ENCODE measurements around the gene AQR.

DNA sequence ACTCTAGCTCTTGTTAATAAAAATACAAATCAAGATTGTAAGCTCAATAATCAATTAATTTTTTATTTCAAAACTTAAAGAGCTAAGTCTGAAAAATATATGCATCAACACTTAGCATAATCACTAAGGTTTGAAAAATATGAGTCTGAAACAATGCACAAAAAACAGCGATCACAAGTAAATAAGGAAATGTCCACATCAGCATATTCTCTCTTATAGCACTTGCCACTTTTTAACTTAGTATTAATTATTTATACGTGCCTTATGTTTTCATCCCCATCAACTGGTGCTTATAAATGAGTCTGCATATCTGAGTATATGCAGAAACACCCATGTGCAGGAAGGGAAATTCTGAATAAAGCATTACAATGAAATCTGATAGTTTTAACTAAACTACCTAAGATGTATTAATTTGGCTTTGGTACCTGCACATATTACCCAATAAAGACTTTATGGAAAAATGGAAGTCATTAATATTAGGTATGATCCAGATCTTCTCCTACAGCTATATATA lies 28.3 kb downstream of the AQR start:
- TF ChIP-seq, protein P1, sequence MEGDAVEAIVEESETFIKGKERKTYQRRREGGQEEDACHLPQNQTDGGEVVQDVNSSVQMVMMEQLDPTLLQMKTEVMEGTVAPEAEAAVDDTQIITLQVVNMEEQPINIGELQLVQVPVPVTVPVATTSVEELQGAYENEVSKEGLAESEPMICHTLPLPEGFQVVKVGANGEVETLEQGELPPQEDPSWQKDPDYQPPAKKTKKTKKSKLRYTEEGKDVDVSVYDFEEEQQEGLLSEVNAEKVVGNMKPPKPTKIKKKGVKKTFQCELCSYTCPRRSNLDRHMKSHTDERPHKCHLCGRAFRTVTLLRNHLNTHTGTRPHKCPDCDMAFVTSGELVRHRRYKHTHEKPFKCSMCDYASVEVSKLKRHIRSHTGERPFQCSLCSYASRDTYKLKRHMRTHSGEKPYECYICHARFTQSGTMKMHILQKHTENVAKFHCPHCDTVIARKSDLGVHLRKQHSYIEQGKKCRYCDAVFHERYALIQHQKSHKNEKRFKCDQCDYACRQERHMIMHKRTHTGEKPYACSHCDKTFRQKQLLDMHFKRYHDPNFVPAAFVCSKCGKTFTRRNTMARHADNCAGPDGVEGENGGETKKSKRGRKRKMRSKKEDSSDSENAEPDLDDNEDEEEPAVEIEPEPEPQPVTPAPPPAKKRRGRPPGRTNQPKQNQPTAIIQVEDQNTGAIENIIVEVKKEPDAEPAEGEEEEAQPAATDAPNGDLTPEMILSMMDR (IDR thresholded peaks at IDR 0.05 in 2 of 3, conservative IDR thresholded peaks at IDR 0.05 in 1 of 3; ENCODE audit: borderline replicate concordance in 1 of 3, insufficient read depth in 1 of 3, low read depth in 2 of 3, low read length in 2 of 3) = no peak
- TF ChIP-seq POLR2AphosphoS5 (IDR thresholded peaks at IDR 0.05; ENCODE audit: low read depth, low read length) (no peak), YY1 (IDR thresholded peaks at IDR 0.05; ENCODE audit: extremely low read depth, insufficient replicate concordance, low read depth, low read length) (no peak), CEBPB (IDR thresholded peaks at IDR 0.05; ENCODE audit: low read depth) (no peak), EGR1 (IDR thresholded peaks at IDR 0.05; ENCODE audit: low read depth) (no peak), EZH2 (IDR thresholded peaks at IDR 0.05) (no peak), RAD21 (IDR thresholded peaks at IDR 0.05; ENCODE audit: low read depth) (no peak), SIN3A (IDR thresholded peaks at IDR 0.05; ENCODE audit: low read depth) (no peak)
- TF ChIP-seq, protein P2, sequence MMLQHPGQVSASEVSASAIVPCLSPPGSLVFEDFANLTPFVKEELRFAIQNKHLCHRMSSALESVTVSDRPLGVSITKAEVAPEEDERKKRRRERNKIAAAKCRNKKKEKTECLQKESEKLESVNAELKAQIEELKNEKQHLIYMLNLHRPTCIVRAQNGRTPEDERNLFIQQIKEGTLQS (IDR thresholded peaks at IDR 0.05) = no peak
- TF ChIP-seq, protein P3, sequence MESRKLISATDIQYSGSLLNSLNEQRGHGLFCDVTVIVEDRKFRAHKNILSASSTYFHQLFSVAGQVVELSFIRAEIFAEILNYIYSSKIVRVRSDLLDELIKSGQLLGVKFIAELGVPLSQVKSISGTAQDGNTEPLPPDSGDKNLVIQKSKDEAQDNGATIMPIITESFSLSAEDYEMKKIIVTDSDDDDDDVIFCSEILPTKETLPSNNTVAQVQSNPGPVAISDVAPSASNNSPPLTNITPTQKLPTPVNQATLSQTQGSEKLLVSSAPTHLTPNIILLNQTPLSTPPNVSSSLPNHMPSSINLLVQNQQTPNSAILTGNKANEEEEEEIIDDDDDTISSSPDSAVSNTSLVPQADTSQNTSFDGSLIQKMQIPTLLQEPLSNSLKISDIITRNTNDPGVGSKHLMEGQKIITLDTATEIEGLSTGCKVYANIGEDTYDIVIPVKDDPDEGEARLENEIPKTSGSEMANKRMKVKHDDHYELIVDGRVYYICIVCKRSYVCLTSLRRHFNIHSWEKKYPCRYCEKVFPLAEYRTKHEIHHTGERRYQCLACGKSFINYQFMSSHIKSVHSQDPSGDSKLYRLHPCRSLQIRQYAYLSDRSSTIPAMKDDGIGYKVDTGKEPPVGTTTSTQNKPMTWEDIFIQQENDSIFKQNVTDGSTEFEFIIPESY (IDR thresholded peaks at IDR 0.05; ENCODE audit: extremely low read depth, insufficient replicate concordance, low read length) = no peak
- TF ChIP-seq, protein P4, sequence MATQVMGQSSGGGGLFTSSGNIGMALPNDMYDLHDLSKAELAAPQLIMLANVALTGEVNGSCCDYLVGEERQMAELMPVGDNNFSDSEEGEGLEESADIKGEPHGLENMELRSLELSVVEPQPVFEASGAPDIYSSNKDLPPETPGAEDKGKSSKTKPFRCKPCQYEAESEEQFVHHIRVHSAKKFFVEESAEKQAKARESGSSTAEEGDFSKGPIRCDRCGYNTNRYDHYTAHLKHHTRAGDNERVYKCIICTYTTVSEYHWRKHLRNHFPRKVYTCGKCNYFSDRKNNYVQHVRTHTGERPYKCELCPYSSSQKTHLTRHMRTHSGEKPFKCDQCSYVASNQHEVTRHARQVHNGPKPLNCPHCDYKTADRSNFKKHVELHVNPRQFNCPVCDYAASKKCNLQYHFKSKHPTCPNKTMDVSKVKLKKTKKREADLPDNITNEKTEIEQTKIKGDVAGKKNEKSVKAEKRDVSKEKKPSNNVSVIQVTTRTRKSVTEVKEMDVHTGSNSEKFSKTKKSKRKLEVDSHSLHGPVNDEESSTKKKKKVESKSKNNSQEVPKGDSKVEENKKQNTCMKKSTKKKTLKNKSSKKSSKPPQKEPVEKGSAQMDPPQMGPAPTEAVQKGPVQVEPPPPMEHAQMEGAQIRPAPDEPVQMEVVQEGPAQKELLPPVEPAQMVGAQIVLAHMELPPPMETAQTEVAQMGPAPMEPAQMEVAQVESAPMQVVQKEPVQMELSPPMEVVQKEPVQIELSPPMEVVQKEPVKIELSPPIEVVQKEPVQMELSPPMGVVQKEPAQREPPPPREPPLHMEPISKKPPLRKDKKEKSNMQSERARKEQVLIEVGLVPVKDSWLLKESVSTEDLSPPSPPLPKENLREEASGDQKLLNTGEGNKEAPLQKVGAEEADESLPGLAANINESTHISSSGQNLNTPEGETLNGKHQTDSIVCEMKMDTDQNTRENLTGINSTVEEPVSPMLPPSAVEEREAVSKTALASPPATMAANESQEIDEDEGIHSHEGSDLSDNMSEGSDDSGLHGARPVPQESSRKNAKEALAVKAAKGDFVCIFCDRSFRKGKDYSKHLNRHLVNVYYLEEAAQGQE (IDR thresholded peaks at IDR 0.05; ENCODE audit: low read depth) = no peak
